ENCODE measurements around the gene GREB1. TPM values are rescaled to one million over a fixed set of nuclear protein-coding genes. Genes with fewer than 3 reads are reported as not detected.

The GREB1 gene
- total RNA-seq, 1 donor from 2014 or later: 30.8 TPM

GRCh38 chr2:11636593-11637295 is 102.9 kb downstream of the GREB1 start:
- no peak overlapping the region for H3K27ac ChIP-seq
- no peaks in the 10 kb centered on the region for H3K4me1 ChIP-seq
- no peaks in the 10 kb centered on the region for H3K9me3 ChIP-seq (ENCODE audit: low read depth)
- H3K4me3 ChIP-seq: no peak overlapping the region
- Mint-ChIP-seq H3K9me3 (no peaks in the 10 kb centered on the region), H3K27me3 (ENCODE audit: insufficient read depth, low read depth) (peaks cover 8% of the 10 kb centered on the region), H3K4me3 (no peak overlapping the region), H3K36me3 (peaks cover 49% of the 10 kb centered on the region), H3K4me1 (no peaks in the 10 kb centered on the region), H3K27ac (no peak overlapping the region)
- no peak for DNase-seq (ENCODE audit: low spot score)
- H3K79me2 ChIP-seq (ENCODE audit: low read depth): no peaks in the 10 kb centered on the region
- H2AFZ ChIP-seq (replicated peaks): no peak overlapping the region
- no peaks in the 10 kb centered on the region for H3K27me3 ChIP-seq
- H3F3A ChIP-seq (ENCODE audit: low read depth): no peaks in the 10 kb centered on the region
- H3K36me3 ChIP-seq: peaks cover 2% of the 10 kb centered on the region
- no peak overlapping the region for H3K9ac ChIP-seq
- no peak for TF ChIP-seq CTCF (IDR thresholded peaks at IDR 0.05)
- no peak for TF ChIP-seq EZH2phosphoT487 (IDR thresholded peaks at IDR 0.05)
- TF ChIP-seq EZH2 (IDR thresholded peaks at IDR 0.05): no peak
- no peak overlapping the region for H3K4me2 ChIP-seq
- H4K20me1 ChIP-seq (ENCODE audit: low read depth): no peaks in the 10 kb centered on the region

- no peak overlapping the region for H3K27ac Mint-ChIP-seq
- H3K9me3 Mint-ChIP-seq: no peaks in the 10 kb centered on the region
- no peak for TF ChIP-seq CTCF (IDR thresholded peaks at IDR 0.05)
- DNase-seq (ENCODE audit: low spot score): no peak
- Histone ChIP-seq H3K27ac (no peak overlapping the region), H3K9ac (no peak overlapping the region), H3K79me2 (ENCODE audit: low read depth) (no peaks in the 10 kb centered on the region), H3F3A (ENCODE audit: low read depth) (no peaks in the 10 kb centered on the region), H3K36me3 (no peaks in the 10 kb centered on the region), H3K4me3 (no peak overlapping the region), H3K9me3 (ENCODE audit: low read depth) (no peaks in the 10 kb centered on the region), H3K27me3 (no peaks in the 10 kb centered on the region), H3K4me1 (no peaks in the 10 kb centered on the region), H3K4me2 (no peak overlapping the region), H2AFZ (replicated peaks) (no peak overlapping the region), H4K20me1 (ENCODE audit: low read depth) (no peaks in the 10 kb centered on the region)
- H3K4me1 Mint-ChIP-seq: no peaks in the 10 kb centered on the region
- H3K4me3 Mint-ChIP-seq: no peak overlapping the region
- H3K27me3 Mint-ChIP-seq (ENCODE audit: insufficient read depth, low read depth): peaks cover 7% of the 10 kb centered on the region
- H3K36me3 Mint-ChIP-seq: peaks cover 43% of the 10 kb centered on the region
Observed at GRCh38 chr2:11637546-11637945, 103.7 kb downstream of the GREB1 start.

- Histone ChIP-seq H3K4me3 (no peak overlapping the region), H3K27ac (no peak overlapping the region), H3K36me3 (no peaks in the 10 kb centered on the region), H3K4me1 (no peaks in the 10 kb centered on the region), H3K79me2 (ENCODE audit: low read depth) (no peaks in the 10 kb centered on the region), H3K9ac (no peak overlapping the region), H3K27me3 (no peaks in the 10 kb centered on the region), H2AFZ (replicated peaks) (no peak overlapping the region), H3K4me2 (no peak overlapping the region), H3F3A (ENCODE audit: low read depth) (no peaks in the 10 kb centered on the region), H4K20me1 (ENCODE audit: low read depth) (no peaks in the 10 kb centered on the region), H3K9me3 (ENCODE audit: low read depth) (no peaks in the 10 kb centered on the region)
- DNase-seq (ENCODE audit: low spot score): no peak
- Mint-ChIP-seq H3K4me3 (no peak overlapping the region), H3K27me3 (ENCODE audit: insufficient read depth, low read depth) (peaks cover 5% of the 10 kb centered on the region), H3K27ac (no peak overlapping the region), H3K9me3 (no peaks in the 10 kb centered on the region), H3K36me3 (peaks cover 51% of the 10 kb centered on the region), H3K4me1 (no peaks in the 10 kb centered on the region)
- TF ChIP-seq EZH2 (IDR thresholded peaks at IDR 0.05) (no peak), CTCF (IDR thresholded peaks at IDR 0.05) (no peak), EZH2phosphoT487 (IDR thresholded peaks at IDR 0.05) (no peak)
Observed at GRCh38 chr2:11639503-11639902, 105.7 kb downstream of the GREB1 start.
